Measurements from ENCODE around the gene RNF222.

RNF222 gene

GRCh38 chr17:8430966-8431365 lies 33.3 kb upstream of the RNF222 start:
- no peak for DNase-seq
- no peaks in the 10 kb centered on the region for H3K36me3 ChIP-seq
- no peak overlapping the region for H3K27ac ChIP-seq
- H3K27me3 ChIP-seq (ENCODE audit: insufficient read depth, low read depth, severe bottlenecking): no peaks in the 10 kb centered on the region
- H3K4me3 ChIP-seq (ENCODE audit: low read depth, low read length): no peak overlapping the region
- TF ChIP-seq CTCF (IDR thresholded peaks at IDR 0.05; ENCODE audit: low read depth, low read length): no peak
- no peaks in the 10 kb centered on the region for H3K9me3 ChIP-seq (ENCODE audit: severe bottlenecking)

- no peak overlapping the region for H3K27ac ChIP-seq
- TF ChIP-seq CTCF (IDR thresholded peaks at IDR 0.05; ENCODE audit: low read depth, low read length): no peak
- no peaks in the 10 kb centered on the region for H3K27me3 ChIP-seq (ENCODE audit: insufficient read depth, low read depth, severe bottlenecking)
- no peak overlapping the region for H3K4me3 ChIP-seq (ENCODE audit: low read depth, low read length)
- no peak for DNase-seq
- no peaks in the 10 kb centered on the region for H3K9me3 ChIP-seq (ENCODE audit: severe bottlenecking)
- no peaks in the 10 kb centered on the region for H3K36me3 ChIP-seq
Measured at GRCh38 chr17:8426802-8427201, 29.2 kb upstream of the RNF222 start.

- Histone ChIP-seq H3K4me3 (ENCODE audit: low read depth, low read length) (no peak overlapping the region), H3K27ac (no peak overlapping the region), H3K36me3 (no peaks in the 10 kb centered on the region), H3K9me3 (ENCODE audit: severe bottlenecking) (no peaks in the 10 kb centered on the region), H3K27me3 (ENCODE audit: insufficient read depth, low read depth, severe bottlenecking) (no peaks in the 10 kb centered on the region)
- TF ChIP-seq CTCF (IDR thresholded peaks at IDR 0.05; ENCODE audit: low read depth, low read length): no peak
- no peak for DNase-seq
Measured at GRCh38 chr17:8426094-8426720, 28.6 kb upstream of the RNF222 start.

- Histone ChIP-seq H3K27ac (no peak overlapping the region), H3K27me3 (ENCODE audit: insufficient read depth, low read depth, severe bottlenecking) (no peaks in the 10 kb centered on the region), H3K9me3 (ENCODE audit: severe bottlenecking) (no peaks in the 10 kb centered on the region), H3K4me3 (ENCODE audit: low read depth, low read length) (no peak overlapping the region), H3K36me3 (no peaks in the 10 kb centered on the region)
- no peak for DNase-seq
- no peak for TF ChIP-seq CTCF (IDR thresholded peaks at IDR 0.05; ENCODE audit: low read depth, low read length)
Measured at GRCh38 chr17:8421571-8421970, 23.9 kb upstream of the RNF222 start.

GRCh38 chr17:8420041-8420934 lies 22.7 kb upstream of the RNF222 start:
- Histone ChIP-seq H3K27me3 (ENCODE audit: insufficient read depth, low read depth, severe bottlenecking) (no peaks in the 10 kb centered on the region), H3K27ac (no peak overlapping the region), H3K4me3 (ENCODE audit: low read depth, low read length) (no peak overlapping the region), H3K9me3 (ENCODE audit: severe bottlenecking) (no peaks in the 10 kb centered on the region), H3K36me3 (no peaks in the 10 kb centered on the region)
- no peak for TF ChIP-seq CTCF (IDR thresholded peaks at IDR 0.05; ENCODE audit: low read depth, low read length)
- no peak for DNase-seq
